Activated CD8-positive, alpha-beta T cell treated with anti-CD3 and anti-CD28 coated beads for 36 hours (primary cell): Measurements from ENCODE around the gene NACC1. TPM values are rescaled to one million over a fixed set of nuclear protein-coding genes. Genes with fewer than 3 reads are reported as not detected.

Source experiments
- ATAC-seq: fragments of 200-7000 bp; cut with Tn5 transposase; one replicate; pipeline ENCODE4 v1.10.0; 2021; ENCODE audit warnings: mild to moderate bottlenecking, moderate library complexity
- CTCF ChIA-PET: fragments of 350-600 bp; sonication (Branson Sonifier 250); formaldehyde crosslinking; loops from one replicate; lab custom pipeline; 2021; ENCODE audit warnings: antibody characterized with exemption; lab: Charles Lee
- POLR2A ChIA-PET: fragments of 350-600 bp; sonication (Branson Sonifier 250); formaldehyde crosslinking; loops from one replicate; lab custom pipeline; 2021; ENCODE audit warnings: antibody characterized with exemption; lab: Charles Lee
- DNase-seq: peaks from one replicate; pipeline ENCODE4 v3.0.0-alpha.2; 2020
- H3K27ac Mint-ChIP-seq: one replicate; pipeline ENCODE4 v1.8.0; 2021; ENCODE audit warnings: mild to moderate bottlenecking, mixed read lengths
- H3K27me3 Mint-ChIP-seq: one replicate; pipeline ENCODE4 v1.8.0; 2021; ENCODE audit warnings: mixed read lengths
- H3K36me3 Mint-ChIP-seq: one replicate; pipeline ENCODE4 v1.8.0; 2021; ENCODE audit warnings: low read depth, mixed read lengths
- H3K4me1 Mint-ChIP-seq: one replicate; pipeline ENCODE4 v1.8.0; 2021; ENCODE audit warnings: low read depth, mixed read lengths
- H3K4me3 Mint-ChIP-seq: one replicate; pipeline ENCODE4 v1.8.0; 2021; ENCODE audit warnings: mild to moderate bottlenecking, moderate library complexity, mixed read lengths
- H3K9me3 Mint-ChIP-seq: one replicate; pipeline ENCODE4 v1.8.0; 2021; ENCODE audit warnings: mixed read lengths
- intact Hi-C: fragments of 100-400 bp; cut with micrococcal nuclease; formaldehyde crosslinking; loops from one replicate; pipeline ENCODE4 v1.10.0; 2022
- total RNA-seq, 2 experiments: library from RNA; stranded (reverse); gene quantifications; one replicate each; pipeline ENCODE4 v1.2.3, GENCODE V29; 2021
- TF ChIP-seq, protein P1 (sequence below): fragments of 200-600 bp; IDR thresholded peaks from one replicate; pipeline ENCODE4 v1.8.0; 2022; ENCODE audit warnings: antibody characterized with exemption, mild to moderate bottlenecking

NACC1 gene
- total RNA-seq, 2 experiments from 2014 or later: 73.8 to 87.5 TPM

DNA sequence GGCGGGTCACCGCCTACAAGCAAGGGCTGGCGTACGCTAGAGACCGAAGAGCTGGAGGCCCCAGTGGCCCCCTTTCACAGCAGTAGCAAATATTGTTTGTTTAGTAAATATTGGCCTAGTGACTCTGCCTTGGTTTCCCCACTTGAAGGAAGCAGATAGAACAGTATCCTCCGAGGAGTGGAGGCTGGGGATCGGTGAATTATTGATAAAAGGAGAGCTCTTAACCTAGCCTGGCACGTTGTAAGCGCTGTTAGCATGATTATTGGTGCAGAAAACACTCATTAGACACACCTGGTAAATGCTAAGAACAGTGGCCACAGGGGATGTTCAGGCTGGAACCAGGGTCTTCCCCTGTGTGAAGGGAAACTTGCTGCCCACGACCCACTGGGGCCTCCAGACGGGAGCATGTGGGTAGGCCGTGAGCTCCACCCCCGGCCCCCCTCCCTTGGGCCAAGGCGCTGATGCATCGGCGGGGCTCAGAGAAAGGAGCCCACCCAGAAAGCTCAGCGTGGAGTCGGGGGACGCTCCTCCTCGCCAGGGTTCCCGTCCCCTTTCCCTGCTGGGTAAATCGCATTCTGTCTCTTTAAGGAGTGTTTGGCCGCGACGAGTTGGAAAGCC lies 34.4 kb downstream of the NACC1 start:
- intact Hi-C loops: loop anchor here (5.0 kb wide), 1 partner anchor 35 kb away; the partner anchor contains the start of genes NACC1 and TRMT1
- peaks cover 30% of the 10 kb centered on the region for H3K36me3 Mint-ChIP-seq

DNA sequence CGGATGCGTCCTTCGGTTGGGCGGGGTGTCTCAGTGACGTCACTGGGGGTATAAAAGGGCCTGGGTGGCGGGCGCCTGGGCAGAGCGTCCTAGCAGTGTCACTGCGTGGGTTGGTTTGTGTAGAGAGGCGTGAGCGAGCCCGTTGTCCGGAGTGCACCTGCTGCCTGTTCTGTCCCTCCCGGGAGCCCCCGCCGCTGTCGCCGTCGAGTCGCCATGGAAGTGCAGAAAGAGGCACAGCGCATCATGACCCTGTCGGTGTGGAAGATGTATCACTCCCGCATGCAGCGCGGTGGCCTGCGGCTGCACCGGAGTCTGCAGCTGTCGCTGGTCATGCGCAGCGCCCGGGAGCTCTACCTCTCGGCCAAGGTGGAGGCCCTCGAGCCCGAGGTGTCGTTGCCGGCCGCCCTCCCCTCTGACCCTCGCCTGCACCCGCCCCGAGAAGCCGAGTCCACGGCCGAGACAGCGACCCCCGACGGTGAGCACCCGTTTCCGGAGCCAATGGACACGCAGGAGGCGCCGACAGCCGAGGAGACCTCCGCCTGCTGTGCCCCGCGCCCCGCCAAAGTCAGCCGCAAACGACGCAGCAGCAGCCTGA lies 35.0 kb downstream of the NACC1 start:
- ChIA-PET CTCF (interaction anchor here (0.8 to 1.7 kb wide), 9 partner anchors 10 to 188 kb away, joined by 3 to 10 read pairs (median 5); no protein-coding TSS in a partner anchor), POLR2A (interaction anchor here (0.6 to 9.8 kb wide), 22 partner anchors 13 to 1363 kb away, joined by 3 to 226 read pairs (median 6); partner anchors contain the start of genes FARSA, JUNB, NACC1 and TRMT1)
- H3K27me3 Mint-ChIP-seq: no peaks in the 10 kb centered on the region
- intact Hi-C loops: loop anchor here (5.0 kb wide), 1 partner anchor 36 kb away; the partner anchor contains the start of genes NACC1 and TRMT1
- no peaks in the 10 kb centered on the region for H3K9me3 Mint-ChIP-seq
- TF ChIP-seq, protein P1, sequence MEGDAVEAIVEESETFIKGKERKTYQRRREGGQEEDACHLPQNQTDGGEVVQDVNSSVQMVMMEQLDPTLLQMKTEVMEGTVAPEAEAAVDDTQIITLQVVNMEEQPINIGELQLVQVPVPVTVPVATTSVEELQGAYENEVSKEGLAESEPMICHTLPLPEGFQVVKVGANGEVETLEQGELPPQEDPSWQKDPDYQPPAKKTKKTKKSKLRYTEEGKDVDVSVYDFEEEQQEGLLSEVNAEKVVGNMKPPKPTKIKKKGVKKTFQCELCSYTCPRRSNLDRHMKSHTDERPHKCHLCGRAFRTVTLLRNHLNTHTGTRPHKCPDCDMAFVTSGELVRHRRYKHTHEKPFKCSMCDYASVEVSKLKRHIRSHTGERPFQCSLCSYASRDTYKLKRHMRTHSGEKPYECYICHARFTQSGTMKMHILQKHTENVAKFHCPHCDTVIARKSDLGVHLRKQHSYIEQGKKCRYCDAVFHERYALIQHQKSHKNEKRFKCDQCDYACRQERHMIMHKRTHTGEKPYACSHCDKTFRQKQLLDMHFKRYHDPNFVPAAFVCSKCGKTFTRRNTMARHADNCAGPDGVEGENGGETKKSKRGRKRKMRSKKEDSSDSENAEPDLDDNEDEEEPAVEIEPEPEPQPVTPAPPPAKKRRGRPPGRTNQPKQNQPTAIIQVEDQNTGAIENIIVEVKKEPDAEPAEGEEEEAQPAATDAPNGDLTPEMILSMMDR: no peak
- peaks cover 36% of the 10 kb centered on the region for H3K4me1 Mint-ChIP-seq
- ATAC-seq (peak; percentile 26), DNase-seq (peak; percentile 95)
- peak overlapping the region; percentile 100 for H3K27ac Mint-ChIP-seq
- H3K36me3 Mint-ChIP-seq: peaks cover 30% of the 10 kb centered on the region
- H3K4me3 Mint-ChIP-seq: peak overlapping the region; percentile 83

More for the DNA sequence above, 34.4 kb downstream of the NACC1 start:
- Mint-ChIP-seq H3K9me3 (no peaks in the 10 kb centered on the region), H3K4me3 (peak overlapping the region; percentile 83), H3K27ac (peak overlapping the region; percentile 100), H3K4me1 (peaks cover 31% of the 10 kb centered on the region), H3K27me3 (no peaks in the 10 kb centered on the region)
- peak; percentile 12 for ATAC-seq
- no peak for DNase-seq
- TF ChIP-seq, protein P1: no peak
- ChIA-PET CTCF (interaction anchor here (0.8 to 1.7 kb wide), 11 partner anchors 11 to 187 kb away, joined by 3 to 10 read pairs (median 5); no protein-coding TSS in a partner anchor), POLR2A (interaction anchor here (0.8 to 9.8 kb wide), 23 partner anchors 14 to 1364 kb away, joined by 3 to 226 read pairs (median 5); partner anchors contain the start of genes FARSA, JUNB, NACC1 and TRMT1)

DNA sequence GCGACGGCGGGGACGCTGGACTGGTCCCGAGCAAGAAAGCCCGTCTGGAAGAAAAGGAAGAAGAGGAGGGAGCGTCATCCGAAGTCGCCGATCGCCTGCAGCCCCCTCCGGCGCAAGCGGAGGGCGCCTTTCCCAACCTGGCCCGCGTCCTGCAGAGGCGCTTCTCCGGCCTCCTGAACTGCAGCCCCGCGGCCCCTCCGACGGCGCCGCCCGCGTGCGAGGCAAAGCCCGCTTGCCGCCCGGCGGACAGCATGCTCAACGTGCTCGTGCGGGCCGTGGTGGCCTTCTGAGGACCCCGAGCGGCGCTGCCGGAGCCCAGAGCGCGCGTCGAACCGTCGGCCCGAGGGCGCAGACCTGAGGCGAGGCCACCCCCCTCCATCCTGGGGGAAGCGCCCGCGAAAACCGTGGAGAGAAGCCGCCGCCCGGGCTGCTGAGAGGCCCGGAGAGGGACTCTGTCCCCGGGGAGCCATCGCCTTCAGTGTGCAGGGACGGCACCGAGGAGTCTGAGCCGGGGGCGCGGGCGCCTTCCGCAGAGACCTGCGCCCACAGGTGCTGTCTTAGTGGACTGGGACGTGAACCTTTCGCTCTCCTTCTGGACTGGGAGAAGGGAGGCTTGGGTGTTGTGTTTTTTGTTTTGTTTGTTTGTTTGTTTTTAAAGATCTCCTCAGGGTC lies 35.6 kb downstream of the NACC1 start:
- DNase-seq (no peak), ATAC-seq (no peak)
- ChIA-PET CTCF (interaction anchor here (4.6 kb wide), 1 partner anchor 15 kb away, joined by 37 read pairs; no protein-coding TSS in a partner anchor), POLR2A (interaction anchor here (0.6 to 9.8 kb wide), 15 partner anchors 12 to 361 kb away, joined by 3 to 226 read pairs (median 4); partner anchors contain the start of genes GADD45GIP1, JUNB, NACC1 and TRMT1)
- Mint-ChIP-seq H3K36me3 (peaks cover 30% of the 10 kb centered on the region), H3K27ac (peak overlapping the region; percentile 100), H3K27me3 (no peaks in the 10 kb centered on the region), H3K4me3 (peak overlapping the region; percentile 83), H3K9me3 (no peaks in the 10 kb centered on the region), H3K4me1 (peaks cover 38% of the 10 kb centered on the region)
- intact Hi-C loops: loop anchor here (5.0 kb wide), 1 partner anchor 36 kb away; the partner anchor contains the start of genes NACC1 and TRMT1
- TF ChIP-seq, protein P1: no peak

DNA sequence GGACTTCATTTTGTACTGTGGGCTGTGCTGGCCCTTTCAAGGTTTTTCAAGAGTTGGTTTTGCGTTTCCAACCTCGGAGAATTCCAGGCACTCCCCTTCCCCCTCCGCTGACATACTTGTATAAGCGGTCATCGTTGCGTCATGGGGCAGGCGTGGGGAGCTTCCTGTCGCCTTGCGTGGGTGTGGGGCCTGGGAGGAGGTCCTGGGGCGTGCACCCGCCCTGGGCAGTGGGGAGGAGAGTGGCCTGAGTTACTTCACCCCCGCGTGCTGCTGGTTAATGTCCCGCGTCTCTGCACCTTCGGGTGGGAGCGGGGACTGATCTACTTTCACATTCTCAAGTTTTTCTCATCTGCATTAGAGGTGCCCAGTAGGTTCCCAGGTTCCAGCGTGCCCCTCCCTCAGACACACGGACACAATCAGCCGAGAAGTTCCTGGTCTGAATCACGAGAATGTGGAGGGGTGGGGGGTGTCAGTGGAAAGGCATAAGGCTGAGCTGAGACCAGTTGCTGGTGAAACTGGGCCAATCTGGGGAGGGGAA lies 36.2 kb downstream of the NACC1 start:
- intact Hi-C loops: loop anchor here (5.0 kb wide), 1 partner anchor 37 kb away; the partner anchor contains the start of genes NACC1 and TRMT1
- no peak for ATAC-seq

More for the DNA sequence above, 36.2 kb downstream of the NACC1 start:
- Mint-ChIP-seq H3K27ac (peak overlapping the region; percentile 100), H3K4me3 (peak overlapping the region; percentile 83), H3K27me3 (no peaks in the 10 kb centered on the region), H3K36me3 (peaks cover 30% of the 10 kb centered on the region), H3K4me1 (peaks cover 32% of the 10 kb centered on the region), H3K9me3 (no peaks in the 10 kb centered on the region)
- DNase-seq: peak; percentile 86
- CTCF ChIA-PET: interaction anchor here (1.2 to 4.6 kb wide), 6 partner anchors 10 to 94 kb away, joined by 3 to 37 read pairs (median 6); no protein-coding TSS in a partner anchor
- POLR2A ChIA-PET: interaction anchor here (0.8 to 9.8 kb wide), 10 partner anchors 12 to 692 kb away, joined by 3 to 226 read pairs (median 4); partner anchors contain the start of genes GADD45GIP1, NACC1 and TRMT1
- TF ChIP-seq, protein P1: no peak
